Activated naive CD4-positive, alpha-beta T cell (primary cell): ENCODE data around the gene DRC7.
"Not testable (repeated sequence)": the region's sequence is repeated elsewhere in the genome, so short reads cannot be mapped to it uniquely, and the experiment has no call there.

Experiments used
- DNase-seq, 4 experiments: peaks; one replicate each; lab custom pipeline; 2025; lab: John Stamatoyannopoulos, UW

The DRC7 gene

DNA sequence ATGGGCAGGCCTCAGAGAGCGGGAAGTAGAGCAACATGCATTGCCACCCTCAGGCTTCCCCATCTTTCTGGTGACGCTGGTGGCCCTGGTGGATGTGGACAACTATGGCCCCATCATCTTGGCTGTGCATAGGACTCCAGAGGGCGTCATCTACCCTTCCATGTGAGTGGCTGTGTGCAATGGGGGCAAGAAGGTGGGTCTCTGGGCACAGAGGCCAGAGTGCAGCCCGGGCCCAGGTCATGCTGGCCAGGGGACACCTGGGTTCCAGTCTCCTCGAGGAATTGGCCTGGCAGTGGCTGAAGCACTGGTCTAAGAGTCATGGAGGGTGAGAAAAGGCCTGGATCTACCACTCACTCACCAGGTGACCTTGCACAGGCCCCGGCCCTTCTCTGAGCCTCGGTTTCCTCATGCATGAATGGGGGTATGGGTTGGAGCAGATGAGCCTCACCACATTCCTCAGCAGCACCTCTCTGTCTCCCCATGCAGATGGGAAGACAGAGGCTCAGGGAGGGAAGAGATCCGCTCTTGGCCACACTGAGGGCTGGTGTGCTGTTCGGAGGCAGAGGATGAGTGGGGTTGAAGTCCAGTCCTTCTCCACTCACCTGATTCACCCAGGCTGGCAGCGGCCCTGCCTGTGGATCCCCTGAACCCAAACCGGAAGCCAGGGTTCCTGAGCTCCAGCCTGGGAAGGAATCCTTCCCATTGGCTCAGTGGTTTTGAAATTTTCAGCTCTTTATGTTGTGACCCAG is 33.7 kb upstream of the DRC7 start:
- no peak for DNase-seq

GRCh38 chr16:57661510-57661909 is 33.1 kb upstream of the DRC7 start:
- DNase-seq = no peak

DNA sequence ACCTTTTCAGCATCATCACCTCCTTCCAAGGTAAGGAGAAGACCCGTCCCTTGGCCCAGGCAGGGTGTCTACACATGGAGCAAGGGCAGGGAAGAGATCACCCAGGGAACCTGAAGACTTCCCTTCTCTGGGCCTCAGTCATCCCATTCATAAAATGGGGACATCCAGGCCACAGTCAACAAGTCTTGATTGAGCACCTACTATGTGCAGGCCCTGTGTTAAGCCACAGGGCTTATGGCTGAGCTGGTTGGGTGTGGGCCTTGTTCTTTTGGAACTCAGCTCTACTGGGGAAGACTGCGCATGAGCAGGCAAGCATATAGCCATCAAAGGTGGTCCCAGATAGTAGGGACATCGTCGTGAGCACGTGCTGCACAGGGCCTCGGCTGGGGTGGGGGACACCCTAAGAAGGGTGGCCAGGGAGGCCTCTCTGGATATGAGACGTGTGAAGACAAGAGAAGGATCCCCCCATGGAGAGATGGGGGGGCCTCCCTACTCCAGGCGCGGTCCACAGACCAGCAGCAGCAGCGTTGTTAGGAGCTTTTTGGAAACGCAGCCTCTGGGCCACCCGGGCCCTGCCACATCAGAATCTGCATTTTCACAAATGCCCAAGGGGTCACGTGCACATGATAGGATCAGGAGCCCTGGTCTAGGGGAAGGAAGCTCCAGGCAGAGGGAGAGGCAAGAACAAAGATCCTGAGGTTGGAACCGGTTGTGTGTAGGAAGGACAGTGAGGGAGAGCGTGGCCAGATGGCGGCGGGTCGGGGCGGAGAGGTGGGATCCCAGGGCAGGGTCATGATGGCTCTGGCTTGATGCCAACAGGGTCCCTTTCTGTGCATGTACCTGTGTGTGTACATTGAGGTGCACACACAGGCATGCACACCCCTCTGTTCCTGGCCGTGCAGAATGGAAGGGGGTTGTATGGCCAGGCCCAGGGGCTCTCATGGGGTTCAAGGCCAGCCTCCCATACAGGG is 32.4 kb upstream of the DRC7 start:
- no peak for DNase-seq

DNA sequence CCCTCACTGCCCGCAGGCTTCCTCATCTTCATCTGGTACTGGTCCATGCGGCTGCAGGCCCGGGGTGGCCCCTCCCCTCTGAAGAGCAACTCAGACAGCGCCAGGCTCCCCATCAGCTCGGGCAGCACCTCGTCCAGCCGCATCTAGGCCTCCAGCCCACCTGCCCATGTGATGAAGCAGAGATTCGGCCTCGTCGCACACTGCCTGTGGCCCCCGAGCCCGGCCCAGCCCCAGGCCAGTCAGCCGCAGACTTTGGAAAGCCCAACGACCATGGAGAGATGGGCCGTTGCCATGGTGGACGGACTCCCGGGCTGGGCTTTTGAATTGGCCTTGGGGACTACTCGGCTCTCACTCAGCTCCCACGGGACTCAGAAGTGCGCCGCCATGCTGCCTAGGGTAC is 31.2 kb upstream of the DRC7 start:
- no peak for DNase-seq

DNA sequence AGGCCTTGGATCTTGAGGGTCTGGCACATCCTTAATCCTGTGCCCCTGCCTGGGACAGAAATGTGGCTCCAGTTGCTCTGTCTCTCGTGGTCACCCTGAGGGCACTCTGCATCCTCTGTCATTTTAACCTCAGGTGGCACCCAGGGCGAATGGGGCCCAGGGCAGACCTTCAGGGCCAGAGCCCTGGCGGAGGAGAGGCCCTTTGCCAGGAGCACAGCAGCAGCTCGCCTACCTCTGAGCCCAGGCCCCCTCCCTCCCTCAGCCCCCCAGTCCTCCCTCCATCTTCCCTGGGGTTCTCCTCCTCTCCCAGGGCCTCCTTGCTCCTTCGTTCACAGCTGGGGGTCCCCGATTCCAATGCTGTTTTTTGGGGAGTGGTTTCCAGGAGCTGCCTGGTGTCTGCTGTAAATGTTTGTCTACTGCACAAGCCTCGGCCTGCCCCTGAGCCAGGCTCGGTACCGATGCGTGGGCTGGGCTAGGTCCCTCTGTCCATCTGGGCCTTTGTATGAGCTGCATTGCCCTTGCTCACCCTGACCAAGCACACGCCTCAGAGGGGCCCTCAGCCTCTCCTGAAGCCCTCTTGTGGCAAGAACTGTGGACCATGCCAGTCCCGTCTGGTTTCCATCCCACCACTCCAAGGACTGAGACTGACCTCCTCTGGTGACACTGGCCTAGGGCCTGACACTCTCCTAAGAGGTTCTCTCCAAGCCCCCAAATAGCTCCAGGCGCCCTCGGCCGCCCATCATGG is 30.5 kb upstream of the DRC7 start:
- DNase-seq = no peak

DNA sequence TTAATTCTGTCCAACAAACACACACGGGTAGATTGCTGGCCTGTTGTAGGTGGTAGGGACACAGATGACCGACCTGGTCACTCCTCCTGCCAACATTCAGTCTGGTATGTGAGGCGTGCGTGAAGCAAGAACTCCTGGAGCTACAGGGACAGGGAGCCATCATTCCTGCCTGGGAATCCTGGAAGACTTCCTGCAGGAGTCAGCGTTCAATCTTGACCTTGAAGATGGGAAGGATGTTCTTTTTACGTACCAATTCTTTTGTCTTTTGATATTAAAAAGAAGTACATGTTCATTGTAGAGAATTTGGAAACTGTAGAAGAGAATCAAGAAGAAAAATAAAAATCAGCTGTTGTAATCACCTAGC is 30.0 kb upstream of the DRC7 start:
- DNase-seq = no peak

DNA sequence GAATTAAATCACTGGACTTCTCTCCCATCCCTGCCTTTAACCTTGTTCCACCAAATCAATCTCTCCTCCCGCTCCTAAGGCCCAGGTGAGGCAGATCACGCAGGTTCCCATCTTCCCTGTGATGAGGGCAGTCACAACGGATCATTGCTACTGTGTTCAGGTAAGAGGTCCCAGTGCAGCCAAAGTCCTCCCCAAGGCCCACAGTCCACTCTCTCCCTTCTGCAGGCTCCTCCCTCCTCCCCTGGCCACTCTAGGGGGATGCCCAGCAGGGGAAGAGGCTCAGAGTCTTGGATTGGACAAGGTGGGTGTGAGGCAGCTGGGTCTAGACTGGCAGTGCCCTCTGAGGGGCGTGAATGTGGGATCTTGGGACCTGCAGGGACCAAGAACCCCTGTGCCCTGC is 29.1 kb upstream of the DRC7 start:
- no peak for DNase-seq

- DNase-seq = no peak
These were observed 28.1 kb upstream of the DRC7 start for GRCh38 chr16:57666353-57667047.

- DNase-seq = no peak
These were observed 27.5 kb upstream of the DRC7 start for GRCh38 chr16:57667048-57667525.

- no peak for DNase-seq
These were observed 26.9 kb upstream of the DRC7 start for GRCh38 chr16:57667526-57668262.

DNA sequence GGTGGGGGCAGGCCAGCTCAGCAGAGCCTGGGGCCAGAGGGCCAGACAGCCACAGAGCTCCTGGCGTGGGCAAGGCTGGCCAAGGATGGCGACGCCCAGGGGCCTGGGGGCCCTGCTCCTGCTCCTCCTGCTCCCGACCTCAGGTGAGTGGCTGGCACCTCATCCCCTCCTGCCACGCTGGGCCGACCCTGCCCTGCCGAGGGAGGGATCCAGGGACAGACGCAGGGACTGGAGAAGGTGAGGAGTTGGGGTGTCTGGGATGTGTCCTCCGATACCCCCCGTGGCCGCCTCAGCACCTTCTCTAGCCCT is 26.4 kb upstream of the DRC7 start, which contains the start of gene ADGRG3:
Gene ADGRG3, plus strand, starts transcription at position 44 of the 309 bp plus-strand sequence. Its CDS starts 42 bp downstream, at position 86.
- DNase-seq = no peak

GRCh38 chr16:57668630-57669475 is 25.8 kb upstream of the DRC7 start:
- DNase-seq = no peak

- no peak for DNase-seq
These were observed 25.0 kb upstream of the DRC7 start for GRCh38 chr16:57669476-57670162.

DNA sequence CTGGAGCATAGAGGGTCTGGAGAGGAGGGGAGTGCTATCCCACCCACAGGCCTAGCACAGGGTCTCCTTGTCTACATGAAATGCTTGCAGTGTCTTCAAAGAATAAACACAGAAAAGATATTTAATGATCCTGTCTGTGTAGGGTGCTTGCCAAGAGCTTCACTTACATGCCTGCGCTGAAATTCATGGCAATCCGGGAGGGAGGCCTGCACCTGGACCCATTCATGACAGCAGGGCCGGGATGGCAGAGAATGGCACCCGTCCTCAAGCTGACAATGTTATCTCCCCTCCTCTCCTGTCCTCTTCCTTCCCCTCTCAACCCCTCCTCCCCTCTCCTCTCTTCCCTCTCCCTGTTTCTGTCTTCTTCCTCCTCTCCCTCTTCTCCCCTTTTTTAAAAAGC is 24.4 kb upstream of the DRC7 start:
- no peak for DNase-seq

- DNase-seq = not testable (repeated sequence)
These were observed 23.2 kb upstream of the DRC7 start for GRCh38 chr16:57671451-57671850.

GRCh38 chr16:57672416-57672815 is 22.2 kb upstream of the DRC7 start:
- DNase-seq = no peak

DNA sequence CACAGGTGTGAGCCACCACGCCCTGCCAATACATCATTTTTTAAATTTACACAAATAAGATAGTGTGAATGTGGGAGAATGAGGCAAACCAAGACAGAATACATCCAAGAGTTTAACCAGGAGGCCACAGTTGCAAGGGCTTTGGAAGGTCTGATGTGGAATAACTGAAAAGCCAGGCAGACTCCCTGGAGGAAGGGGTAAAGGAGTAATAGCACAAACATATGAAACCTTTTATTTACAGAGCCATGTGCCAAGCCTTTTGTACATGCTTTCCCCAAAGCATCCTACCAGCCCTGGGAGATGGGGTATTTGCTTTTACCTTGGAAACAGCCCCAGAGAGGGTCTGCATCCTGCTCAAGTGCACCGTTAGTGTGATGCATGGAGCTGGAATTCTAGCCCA is 21.8 kb upstream of the DRC7 start:
- no peak for DNase-seq

DNA sequence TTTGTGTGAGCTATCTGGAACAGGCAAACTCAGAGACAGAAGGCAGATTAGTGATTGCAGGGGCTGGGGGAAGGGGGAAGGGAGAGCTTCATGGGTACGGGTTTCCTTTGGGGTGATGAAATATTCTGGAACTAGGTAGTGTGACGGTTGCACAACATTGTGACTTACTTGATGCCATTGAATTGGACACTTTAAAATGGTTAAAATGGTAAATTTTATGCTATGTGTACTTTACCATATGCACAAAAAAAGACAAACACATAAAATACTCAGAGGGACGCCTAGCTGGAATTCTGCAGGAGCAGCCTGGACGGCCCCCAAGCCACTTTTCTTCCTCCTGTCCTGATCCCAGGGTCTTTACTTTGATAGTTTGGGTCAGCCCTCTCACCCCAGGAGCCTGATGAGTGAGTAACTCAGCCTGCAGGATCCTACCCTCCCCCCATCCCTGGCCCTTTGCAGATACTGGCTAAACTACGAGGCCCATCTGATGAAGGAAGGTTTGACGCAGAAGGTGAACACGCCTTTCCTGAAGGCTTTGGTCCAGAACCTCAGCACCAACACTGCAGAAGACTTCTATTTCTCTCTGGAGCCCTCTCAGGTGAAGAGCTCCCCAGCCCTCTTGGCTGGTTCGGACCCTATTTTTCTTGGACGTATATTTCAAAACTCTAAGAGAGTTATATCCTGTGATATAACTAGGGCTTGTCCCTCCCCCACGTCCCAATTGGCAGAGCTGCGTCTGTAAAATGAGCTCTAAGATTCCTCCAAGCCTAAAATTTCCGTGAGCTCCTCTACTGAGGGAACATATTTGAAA is 18.7 kb upstream of the DRC7 start:
- DNase-seq = no peak
